Testis (tissue), 2 donors: ENCODE results near the gene DNAJA2.

Source experiments
- POLR2A ChIP-seq: fragments of 450-650 bp; IDR thresholded peaks from one replicate; pipeline ENCODE4 v1.6.1; 2017; ENCODE audit warnings: antibody characterized with exemption, mild to moderate bottlenecking, moderate library complexity
- TF ChIP-seq, protein P1 (sequence below), 3 experiments: fragments of 450-650 bp in 2 of 3; fragments of 200-600 bp in 1 of 3; sonication (generic) in 1 of 3; IDR thresholded peaks; one replicate each; pipeline ENCODE4 v1.5.1; 2016 to 2019; ENCODE audit warnings: antibody characterized with exemption in 3 of 3, mild to moderate bottlenecking in 2 of 3, moderate library complexity in 1 of 3

DNA sequence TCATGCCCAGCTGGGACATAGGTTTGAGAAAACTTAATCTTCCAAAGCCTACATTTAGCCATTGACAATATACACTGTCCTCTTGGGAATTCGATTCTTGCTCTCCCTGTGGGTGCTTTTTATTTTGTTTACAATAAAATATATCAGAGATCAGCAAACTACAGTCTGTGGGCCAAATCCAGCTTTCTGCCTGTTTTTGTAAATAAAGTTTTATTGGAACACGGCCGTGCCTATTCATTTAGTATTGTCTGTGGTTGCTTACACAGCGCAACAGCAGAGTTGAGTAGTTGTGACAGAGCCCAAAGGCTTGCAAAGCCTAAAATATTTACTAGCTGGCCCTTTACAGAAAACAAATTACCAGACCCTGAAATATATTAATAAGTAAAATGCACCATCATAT, 39.7 kb upstream of the DNAJA2 start:
- TF ChIP-seq, protein P1, sequence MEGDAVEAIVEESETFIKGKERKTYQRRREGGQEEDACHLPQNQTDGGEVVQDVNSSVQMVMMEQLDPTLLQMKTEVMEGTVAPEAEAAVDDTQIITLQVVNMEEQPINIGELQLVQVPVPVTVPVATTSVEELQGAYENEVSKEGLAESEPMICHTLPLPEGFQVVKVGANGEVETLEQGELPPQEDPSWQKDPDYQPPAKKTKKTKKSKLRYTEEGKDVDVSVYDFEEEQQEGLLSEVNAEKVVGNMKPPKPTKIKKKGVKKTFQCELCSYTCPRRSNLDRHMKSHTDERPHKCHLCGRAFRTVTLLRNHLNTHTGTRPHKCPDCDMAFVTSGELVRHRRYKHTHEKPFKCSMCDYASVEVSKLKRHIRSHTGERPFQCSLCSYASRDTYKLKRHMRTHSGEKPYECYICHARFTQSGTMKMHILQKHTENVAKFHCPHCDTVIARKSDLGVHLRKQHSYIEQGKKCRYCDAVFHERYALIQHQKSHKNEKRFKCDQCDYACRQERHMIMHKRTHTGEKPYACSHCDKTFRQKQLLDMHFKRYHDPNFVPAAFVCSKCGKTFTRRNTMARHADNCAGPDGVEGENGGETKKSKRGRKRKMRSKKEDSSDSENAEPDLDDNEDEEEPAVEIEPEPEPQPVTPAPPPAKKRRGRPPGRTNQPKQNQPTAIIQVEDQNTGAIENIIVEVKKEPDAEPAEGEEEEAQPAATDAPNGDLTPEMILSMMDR (IDR thresholded peaks at IDR 0.05) = no peak
- no peak for TF ChIP-seq POLR2A
